Transverse colon (tissue), 4 donors: ENCODE data around the gene SLX4. TPM values are rescaled to one million over a fixed set of nuclear protein-coding genes. Genes with fewer than 3 reads are reported as not detected.

Source experiments
- DNase-seq: peaks from one replicate; pipeline ENCODE4 v3.0.0-alpha.2; 2019
- H3K27ac ChIP-seq, 4 donors: fragments of 200-600 bp; sonication (generic); 2 replicates each; pipeline ENCODE4 v1.5.1; 2016 to 2018; ENCODE audit warnings: inconsistent platforms in 4 of 4
- H3K27me3 ChIP-seq: fragments of 200-600 bp; sonication (generic); 2 replicates; pipeline ENCODE4 v1.5.1; 2017; ENCODE audit warnings: inconsistent platforms
- H3K36me3 ChIP-seq, 4 donors: fragments of 200-600 bp; sonication (generic); 2 replicates each; pipeline ENCODE4 v1.5.1; 2017 to 2019; ENCODE audit warnings: inconsistent platforms in 4 of 4
- H3K4me1 ChIP-seq, 4 donors: fragments of 200-600 bp; sonication (generic); 2 replicates each; pipeline ENCODE4 v1.5.1; 2017 to 2020; ENCODE audit warnings: inconsistent platforms in 4 of 4
- H3K4me3 ChIP-seq, 4 donors: fragments of 200-600 bp; sonication (generic); 1 replicate in 1 of 4; 2 replicates in 3 of 4; pipeline versions ENCODE4 v1.5.1 to v1.6.1; 2017 to 2019; ENCODE audit warnings: inconsistent platforms in 4 of 4
- H3K9me3 ChIP-seq, 2 donors: fragments of 200-600 bp; sonication (generic); 2 replicates each; pipeline ENCODE4 v1.5.1; 2017 to 2019; ENCODE audit warnings: inconsistent platforms in 2 of 2
- EP300 ChIP-seq: sonication (generic); formaldehyde crosslinking; IDR thresholded peaks from one replicate; pipeline ENCODE4 v1.6.1; 2017; ENCODE audit warnings: antibody characterized with exemption, low read depth
- POLR2A ChIP-seq: fragments of 450-650 bp; IDR thresholded peaks from one replicate; pipeline ENCODE4 v1.6.1; 2016; ENCODE audit warnings: antibody characterized with exemption, mild to moderate bottlenecking, moderate library complexity
- POLR2AphosphoS5 ChIP-seq, 3 donors: sonication (generic); formaldehyde crosslinking; IDR thresholded peaks; one replicate each; pipeline ENCODE4 v1.6.1; 2016; ENCODE audit warnings: antibody characterized with exemption in 3 of 3
- WGBS, 2 donors: methylation state at CpG; one replicate each; pipeline ENCODE4 v1.1.5; 2018; ENCODE audit warnings: low coverage in 1 of 2; 5-methylcytosine and 5-hydroxymethylcytosine counted together
- in situ Hi-C, 4 donors: fragments of 200-750 bp; cut with MboI; loops; one replicate each; pipeline versions ENCODE4 v1.15.0 to v1.15.1; 2017; ENCODE audit warnings: low sequenced_read_pairs in 3 of 4, low pct_ligation_motif_present in 1 of 4, low pct_unique_long_range_greater_than_20kb in 1 of 4
- intact Hi-C: fragments of 100-400 bp; cut with DNase I; formaldehyde crosslinking; loops from one replicate; pipeline ENCODE4 v1.15.1; 2023; ENCODE audit warnings: low total_unique reads
- total RNA-seq, 4 donors: library from RNA; depleted of rRNA; stranded (reverse); fragments of >200 nt; gene quantifications; one replicate each; pipeline ENCODE4 v1.1.0, GENCODE V29; 2016
- TF ChIP-seq, protein P1 (sequence below), 5 experiments: fragments of 200-600 bp in 3 of 5; fragments of 450-650 bp in 2 of 5; sonication (generic) in 3 of 5; IDR thresholded peaks; 1 replicate in 2 of 5; 2 replicates in 3 of 5; pipeline ENCODE4 v1.5.1; 2016 to 2017; ENCODE audit warnings: antibody characterized with exemption in 5 of 5, inconsistent platforms in 3 of 5, mild to moderate bottlenecking in 2 of 5, moderate library complexity in 1 of 5

Gene SLX4
- total RNA-seq, 4 donors from 2014 or later: 3.0 to 11.5 (median 4.9) TPM

DNA sequence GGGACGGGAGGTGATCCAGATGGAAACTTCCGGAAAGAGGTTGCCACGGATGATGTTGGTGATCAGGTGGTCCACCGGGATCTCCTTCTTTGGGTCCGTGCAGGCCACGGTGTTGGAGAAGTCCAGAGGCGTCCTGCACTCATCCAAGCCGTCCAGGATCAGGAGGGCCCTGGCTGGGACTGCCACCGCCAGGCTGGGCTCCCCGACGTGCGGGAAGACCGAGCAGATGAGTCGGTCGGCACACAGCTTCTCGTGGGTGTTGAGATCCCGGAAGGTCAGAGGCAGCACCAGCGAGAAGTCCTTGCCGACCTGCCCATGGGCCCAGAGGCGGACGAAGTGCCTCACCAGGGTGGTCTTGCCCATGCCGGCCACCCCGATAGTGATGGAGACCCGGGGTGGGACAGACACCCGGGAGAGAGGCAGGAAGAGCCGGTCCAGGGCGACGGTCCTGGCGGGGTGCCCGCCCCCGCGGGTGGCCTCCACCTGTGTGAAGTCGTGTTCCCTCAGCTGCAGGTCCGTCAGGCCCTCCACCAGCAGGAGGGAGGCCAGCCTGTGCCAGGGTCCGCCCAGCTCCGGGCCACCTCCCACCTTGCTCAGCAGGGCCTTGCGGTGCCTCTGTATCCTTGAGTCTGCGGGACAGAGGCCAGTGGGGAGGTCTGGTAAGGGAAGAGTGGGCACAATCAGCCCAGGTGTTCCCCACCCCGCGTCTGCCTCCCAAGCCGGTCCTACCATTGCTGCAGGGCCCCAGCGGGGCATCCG lies 47.1 kb downstream of the SLX4 start:
- no peak for TF ChIP-seq EP300
- Histone ChIP-seq H3K27ac (no peak overlapping the region), H3K36me3 (no peaks in the 10 kb centered on the region), H3K4me3 (no peak overlapping the region), H3K9me3 (no peaks in the 10 kb centered on the region), H3K4me1 (no peaks in the 10 kb centered on the region), H3K27me3 (no peaks in the 10 kb centered on the region)
- 95% methylated on average over 43 of the region's 43 CpGs; no CpG with 5 or more reads in 1 of the 2 donors for WGBS, 2 donors
- intact Hi-C loops (no loop called here), in situ Hi-C loops (no loop called here)
- no peak for DNase-seq

DNA sequence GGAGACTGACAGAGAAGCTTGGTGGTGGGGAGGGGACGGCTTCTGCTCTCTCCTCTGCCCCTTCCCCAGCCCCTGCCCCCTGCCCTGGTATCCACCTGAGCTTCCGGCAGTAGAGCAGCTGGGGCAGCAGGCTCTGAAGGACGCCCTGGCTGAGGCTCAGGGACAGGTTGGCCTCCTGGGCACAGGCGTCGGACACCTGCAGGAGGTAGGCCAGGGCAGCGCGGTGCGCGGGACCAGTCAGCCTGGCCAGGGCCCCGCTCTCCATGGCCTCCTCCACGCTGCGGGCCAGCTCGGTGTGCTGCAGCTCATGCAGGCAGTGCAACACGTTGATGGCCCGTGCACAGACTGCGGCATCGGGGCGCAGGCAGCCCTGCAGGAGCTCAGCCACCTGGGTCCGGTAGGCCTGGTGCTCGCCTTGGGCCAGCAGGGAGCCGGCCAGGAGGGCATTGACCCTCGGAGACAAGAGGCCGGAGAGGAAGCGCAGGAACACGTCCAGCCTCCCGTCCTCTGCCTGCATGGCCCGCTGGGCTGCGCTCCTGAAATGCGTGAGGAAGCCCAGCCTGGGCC lies 48.4 kb downstream of the SLX4 start:
- in situ Hi-C loops (no loop called here), intact Hi-C loops (no loop called here)
- Histone ChIP-seq H3K9me3 (no peaks in the 10 kb centered on the region), H3K4me1 (no peaks in the 10 kb centered on the region), H3K36me3 (no peaks in the 10 kb centered on the region), H3K27ac (no peak overlapping the region), H3K27me3 (no peaks in the 10 kb centered on the region), H3K4me3 (no peak overlapping the region)
- TF ChIP-seq EP300 (no peak), POLR2A (no peak), POLR2AphosphoS5 (IDR thresholded peaks at IDR 0.05) (no peak)
- TF ChIP-seq, protein P1, sequence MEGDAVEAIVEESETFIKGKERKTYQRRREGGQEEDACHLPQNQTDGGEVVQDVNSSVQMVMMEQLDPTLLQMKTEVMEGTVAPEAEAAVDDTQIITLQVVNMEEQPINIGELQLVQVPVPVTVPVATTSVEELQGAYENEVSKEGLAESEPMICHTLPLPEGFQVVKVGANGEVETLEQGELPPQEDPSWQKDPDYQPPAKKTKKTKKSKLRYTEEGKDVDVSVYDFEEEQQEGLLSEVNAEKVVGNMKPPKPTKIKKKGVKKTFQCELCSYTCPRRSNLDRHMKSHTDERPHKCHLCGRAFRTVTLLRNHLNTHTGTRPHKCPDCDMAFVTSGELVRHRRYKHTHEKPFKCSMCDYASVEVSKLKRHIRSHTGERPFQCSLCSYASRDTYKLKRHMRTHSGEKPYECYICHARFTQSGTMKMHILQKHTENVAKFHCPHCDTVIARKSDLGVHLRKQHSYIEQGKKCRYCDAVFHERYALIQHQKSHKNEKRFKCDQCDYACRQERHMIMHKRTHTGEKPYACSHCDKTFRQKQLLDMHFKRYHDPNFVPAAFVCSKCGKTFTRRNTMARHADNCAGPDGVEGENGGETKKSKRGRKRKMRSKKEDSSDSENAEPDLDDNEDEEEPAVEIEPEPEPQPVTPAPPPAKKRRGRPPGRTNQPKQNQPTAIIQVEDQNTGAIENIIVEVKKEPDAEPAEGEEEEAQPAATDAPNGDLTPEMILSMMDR (IDR thresholded peaks at IDR 0.05): no peak
- no peak for DNase-seq
- 96% methylated on average over 25 of the region's 29 CpGs; no CpG with 5 or more reads in 1 of the 2 donors for WGBS, 2 donors

DNA sequence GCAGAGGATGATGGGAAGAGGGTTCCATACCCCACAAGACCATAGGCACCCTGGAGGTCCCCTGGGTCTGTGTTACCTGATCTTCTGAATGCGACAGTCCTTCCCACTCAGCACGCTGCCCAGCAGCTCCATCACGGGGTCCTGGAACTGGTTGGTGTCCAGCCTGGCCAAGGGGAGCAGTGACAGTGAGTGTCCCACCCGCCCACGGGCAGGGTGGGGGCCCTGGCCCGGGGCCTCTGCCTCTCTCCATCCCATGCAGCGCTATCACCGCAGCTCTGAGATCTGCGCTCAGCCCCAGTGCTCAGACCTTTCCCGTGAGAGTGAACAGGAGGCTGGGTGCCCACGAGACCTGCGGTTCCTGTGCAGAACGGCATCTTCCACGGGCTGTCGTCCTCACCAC lies 49.8 kb downstream of the SLX4 start:
- TF ChIP-seq POLR2AphosphoS5 (IDR thresholded peaks at IDR 0.05): no peak
- no peak for DNase-seq
- no peaks in the 10 kb centered on the region for H3K27me3 ChIP-seq
- intact Hi-C loops (no loop called here), in situ Hi-C loops (no loop called here)
- WGBS, 2 donors: 89% methylated on average over 15 of the region's 15 CpGs; no CpG with 5 or more reads in 1 of the 2 donors
- no peaks in the 10 kb centered on the region for H3K9me3 ChIP-seq
- no peaks in the 10 kb centered on the region for H3K4me1 ChIP-seq
- no peak overlapping the region for H3K4me3 ChIP-seq
- H3K36me3 ChIP-seq: no peaks in the 10 kb centered on the region
- H3K27ac ChIP-seq: no peak overlapping the region

DNA sequence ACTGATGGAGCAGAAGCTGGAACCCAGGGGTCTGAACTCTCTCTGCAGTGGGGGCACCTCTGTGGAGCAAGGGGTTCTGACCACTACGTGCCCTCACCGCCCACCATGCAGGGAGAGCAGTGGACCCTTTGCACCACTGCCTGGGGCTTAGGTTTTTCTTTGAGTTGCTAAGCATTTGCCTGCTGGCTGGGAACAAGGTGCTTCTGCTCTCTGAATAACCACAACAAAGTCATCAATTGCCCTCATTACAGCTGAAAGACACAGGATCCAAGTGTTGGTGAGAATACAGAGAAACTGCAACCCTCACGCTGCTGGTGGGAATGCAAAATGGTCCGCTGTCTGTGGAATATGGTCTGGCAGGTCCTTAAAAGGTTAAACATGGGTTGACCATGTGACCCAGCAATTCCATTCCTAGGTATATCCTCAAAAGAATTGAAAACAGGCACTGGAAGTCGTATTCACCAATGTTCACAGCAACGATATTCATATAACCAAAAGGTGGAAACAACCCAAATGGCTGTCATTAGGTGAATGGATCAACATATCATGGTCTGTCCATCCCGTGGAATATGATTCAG lies 57.0 kb downstream of the SLX4 start:
- Histone ChIP-seq H3K36me3 (no peaks in the 10 kb centered on the region), H3K27ac (no peak overlapping the region), H3K9me3 (no peaks in the 10 kb centered on the region), H3K27me3 (no peaks in the 10 kb centered on the region), H3K4me1 (no peaks in the 10 kb centered on the region), H3K4me3 (no peak overlapping the region)
- in situ Hi-C loops (no loop called here), intact Hi-C loops (no loop called here)
- WGBS, 2 donors: 92 to 97% methylated on average over 4 to 7 of the region's 7 CpGs
- no peak for TF ChIP-seq POLR2A
- TF ChIP-seq, protein P1 (IDR thresholded peaks at IDR 0.05): no peak
- no peak for TF ChIP-seq EP300
- TF ChIP-seq POLR2AphosphoS5 (IDR thresholded peaks at IDR 0.05): no peak
- no peak for DNase-seq

DNA sequence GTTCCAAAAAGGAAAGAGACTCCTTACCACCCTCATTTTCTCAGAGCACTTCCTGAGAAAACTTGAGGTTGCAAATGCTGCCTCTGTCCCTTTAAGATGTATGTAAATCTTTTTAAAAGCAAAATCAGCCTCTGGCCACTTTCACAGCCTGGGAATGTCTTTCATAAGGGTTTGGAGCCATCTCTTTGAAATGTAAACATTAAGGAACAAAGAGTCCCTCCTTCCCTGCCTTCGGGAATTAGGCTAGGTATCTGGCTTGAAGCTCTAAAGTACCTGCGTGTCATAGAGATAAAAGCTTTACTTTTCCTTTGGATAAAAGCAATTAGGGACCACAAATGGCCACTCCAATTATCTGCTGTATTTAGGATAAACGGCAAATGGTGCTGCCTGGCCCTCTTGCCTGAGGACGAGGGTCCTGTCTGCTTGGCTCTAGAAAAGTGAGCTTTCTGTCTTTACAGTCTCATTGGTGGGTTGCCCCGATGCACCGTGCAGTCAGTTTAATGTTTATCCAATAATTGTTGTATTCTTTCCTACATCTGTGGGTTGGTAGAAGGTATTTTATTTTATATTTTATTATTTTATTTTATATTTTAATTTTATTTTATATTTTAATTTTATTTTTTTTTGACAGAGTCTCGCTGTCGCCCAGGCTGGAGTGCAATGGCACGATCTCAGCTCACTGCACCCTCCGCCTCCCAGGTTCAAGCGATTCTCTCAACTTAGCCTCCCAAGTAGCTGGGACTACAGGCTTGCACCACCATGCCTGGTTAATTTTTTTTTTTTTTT lies 58.1 kb downstream of the SLX4 start:
- no peak for TF ChIP-seq EP300
- TF ChIP-seq POLR2AphosphoS5 (IDR thresholded peaks at IDR 0.05): no peak
- no peak for TF ChIP-seq POLR2A
- TF ChIP-seq, protein P1 (IDR thresholded peaks at IDR 0.05): no peak
- Histone ChIP-seq H3K27ac (no peak overlapping the region), H3K9me3 (no peaks in the 10 kb centered on the region), H3K27me3 (no peaks in the 10 kb centered on the region), H3K36me3 (no peaks in the 10 kb centered on the region), H3K4me3 (no peak overlapping the region), H3K4me1 (no peaks in the 10 kb centered on the region)
- intact Hi-C loops: no loop called here
- in situ Hi-C loops: no loop called here
- no peak for DNase-seq
- 84% methylated on average over 9 to 11 of the region's 11 CpGs for WGBS, 2 donors
